Measurements from ENCODE around the gene YLPM1. TPM values are rescaled to one million over a fixed set of nuclear protein-coding genes. Genes with fewer than 3 reads are reported as not detected.
"Not testable (repeated sequence)": the region's sequence is repeated elsewhere in the genome, so short reads cannot be mapped to it uniquely, and the experiment has no call there.

Gene YLPM1, protein sequence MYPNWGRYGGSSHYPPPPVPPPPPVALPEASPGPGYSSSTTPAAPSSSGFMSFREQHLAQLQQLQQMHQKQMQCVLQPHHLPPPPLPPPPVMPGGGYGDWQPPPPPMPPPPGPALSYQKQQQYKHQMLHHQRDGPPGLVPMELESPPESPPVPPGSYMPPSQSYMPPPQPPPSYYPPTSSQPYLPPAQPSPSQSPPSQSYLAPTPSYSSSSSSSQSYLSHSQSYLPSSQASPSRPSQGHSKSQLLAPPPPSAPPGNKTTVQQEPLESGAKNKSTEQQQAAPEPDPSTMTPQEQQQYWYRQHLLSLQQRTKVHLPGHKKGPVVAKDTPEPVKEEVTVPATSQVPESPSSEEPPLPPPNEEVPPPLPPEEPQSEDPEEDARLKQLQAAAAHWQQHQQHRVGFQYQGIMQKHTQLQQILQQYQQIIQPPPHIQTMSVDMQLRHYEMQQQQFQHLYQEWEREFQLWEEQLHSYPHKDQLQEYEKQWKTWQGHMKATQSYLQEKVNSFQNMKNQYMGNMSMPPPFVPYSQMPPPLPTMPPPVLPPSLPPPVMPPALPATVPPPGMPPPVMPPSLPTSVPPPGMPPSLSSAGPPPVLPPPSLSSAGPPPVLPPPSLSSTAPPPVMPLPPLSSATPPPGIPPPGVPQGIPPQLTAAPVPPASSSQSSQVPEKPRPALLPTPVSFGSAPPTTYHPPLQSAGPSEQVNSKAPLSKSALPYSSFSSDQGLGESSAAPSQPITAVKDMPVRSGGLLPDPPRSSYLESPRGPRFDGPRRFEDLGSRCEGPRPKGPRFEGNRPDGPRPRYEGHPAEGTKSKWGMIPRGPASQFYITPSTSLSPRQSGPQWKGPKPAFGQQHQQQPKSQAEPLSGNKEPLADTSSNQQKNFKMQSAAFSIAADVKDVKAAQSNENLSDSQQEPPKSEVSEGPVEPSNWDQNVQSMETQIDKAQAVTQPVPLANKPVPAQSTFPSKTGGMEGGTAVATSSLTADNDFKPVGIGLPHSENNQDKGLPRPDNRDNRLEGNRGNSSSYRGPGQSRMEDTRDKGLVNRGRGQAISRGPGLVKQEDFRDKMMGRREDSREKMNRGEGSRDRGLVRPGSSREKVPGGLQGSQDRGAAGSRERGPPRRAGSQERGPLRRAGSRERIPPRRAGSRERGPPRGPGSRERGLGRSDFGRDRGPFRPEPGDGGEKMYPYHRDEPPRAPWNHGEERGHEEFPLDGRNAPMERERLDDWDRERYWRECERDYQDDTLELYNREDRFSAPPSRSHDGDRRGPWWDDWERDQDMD (N-terminal part only)
- total RNA-seq = 62.0 TPM

DNA sequence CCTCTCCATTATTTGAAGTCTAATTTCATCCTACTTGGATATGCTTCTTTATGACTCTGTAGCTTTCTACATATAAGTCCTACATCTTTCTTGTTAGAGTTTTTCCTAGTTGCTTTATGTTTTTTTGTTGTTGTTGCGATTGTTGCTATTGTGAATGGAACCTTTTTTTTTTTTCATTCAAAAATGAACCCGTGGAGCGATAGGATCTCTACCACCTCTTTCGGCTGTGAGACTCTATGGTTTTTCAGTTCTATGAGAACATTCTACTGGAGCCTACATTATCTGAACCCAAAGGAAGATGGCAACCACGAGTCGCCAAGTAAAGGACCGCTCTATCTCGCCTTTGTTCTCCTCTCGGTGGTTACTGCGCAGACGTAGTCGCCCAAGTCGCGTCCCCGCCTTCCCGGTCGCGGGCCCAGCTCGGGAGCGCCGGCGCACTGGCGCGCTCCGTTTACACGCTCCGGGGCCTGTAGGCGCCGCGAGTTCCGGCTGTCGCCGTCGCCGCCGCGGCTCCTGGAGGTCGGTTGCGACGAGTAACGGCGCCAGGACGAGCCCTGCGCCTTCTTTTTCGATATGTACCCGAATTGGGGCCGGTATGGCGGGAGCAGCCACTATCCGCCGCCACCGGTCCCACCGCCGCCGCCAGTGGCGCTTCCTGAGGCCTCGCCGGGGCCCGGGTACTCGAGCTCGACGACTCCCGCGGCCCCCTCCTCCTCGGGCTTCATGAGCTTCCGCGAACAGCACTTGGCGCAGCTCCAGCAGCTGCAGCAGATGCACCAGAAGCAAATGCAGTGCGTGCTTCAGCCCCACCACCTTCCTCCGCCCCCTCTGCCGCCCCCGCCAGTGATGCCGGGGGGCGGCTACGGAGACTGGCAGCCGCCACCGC is at the start of gene YLPM1:
Gene YLPM1 (plus strand): TSS at position 400 of the 886 bp plus-strand sequence. CDS start 174 bp downstream, at position 574.
- peak; percentile 91 to 93 for DNase-seq (ENCODE audit: low spot score in 2 of 2)
- FAIRE-seq = peak; percentile 21

GRCh38 chr14:74713395-74713735 is 49.8 kb upstream of the YLPM1 start:
- DNase-seq (ENCODE audit: low spot score in 2 of 2) = no peak
- no peak for FAIRE-seq

DNA sequence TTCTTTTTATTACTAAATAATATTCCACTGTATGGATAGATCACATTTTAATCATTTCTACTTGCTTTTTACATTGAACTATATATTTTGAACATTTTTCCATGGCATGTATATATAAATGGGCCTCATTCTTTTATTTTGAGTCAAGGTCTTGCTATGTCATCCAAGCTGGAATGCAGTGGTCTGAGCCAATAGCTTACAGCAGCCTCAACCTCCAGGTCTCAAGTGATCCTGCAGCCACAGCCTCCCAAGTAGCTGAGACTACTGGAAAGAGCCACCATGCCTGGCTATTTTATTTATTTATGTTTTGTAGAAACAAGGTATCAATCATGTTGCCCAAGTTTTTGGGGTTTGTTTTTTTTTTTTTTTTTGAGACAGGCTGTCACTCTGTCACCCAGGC is 42.6 kb upstream of the YLPM1 start:
- no peak for DNase-seq (ENCODE audit: low spot score in 2 of 2)
- FAIRE-seq = no peak

- no peak for FAIRE-seq
- DNase-seq (ENCODE audit: low spot score in 2 of 2) = no peak
These were observed 40.0 kb upstream of the YLPM1 start for GRCh38 chr14:74723134-74723533.

DNA sequence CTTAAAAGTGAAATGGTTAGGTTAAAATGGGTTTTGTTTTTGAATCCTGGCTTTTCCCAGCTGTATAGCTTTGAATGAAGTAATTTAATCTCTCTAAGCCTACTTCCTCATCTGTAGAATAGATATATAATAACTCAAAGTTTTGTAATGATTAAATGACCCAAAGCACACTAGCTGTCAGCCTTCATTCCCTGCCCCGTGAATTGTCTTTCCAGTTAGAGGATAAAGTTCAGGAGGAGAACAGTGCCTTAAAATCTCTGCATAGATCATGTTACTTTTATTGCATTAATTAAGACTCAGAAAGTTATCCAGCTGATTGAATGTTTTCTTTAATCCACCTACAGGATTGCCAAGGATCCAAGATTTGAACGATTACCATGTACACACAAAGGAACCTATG is 30.7 kb upstream of the YLPM1 start:
- DNase-seq (ENCODE audit: low spot score in 2 of 2) (no peak), FAIRE-seq (no peak)

- FAIRE-seq (no peak), DNase-seq (ENCODE audit: low spot score in 2 of 2) (no peak)
These were observed 29.9 kb upstream of the YLPM1 start for GRCh38 chr14:74733221-74733620.

DNA sequence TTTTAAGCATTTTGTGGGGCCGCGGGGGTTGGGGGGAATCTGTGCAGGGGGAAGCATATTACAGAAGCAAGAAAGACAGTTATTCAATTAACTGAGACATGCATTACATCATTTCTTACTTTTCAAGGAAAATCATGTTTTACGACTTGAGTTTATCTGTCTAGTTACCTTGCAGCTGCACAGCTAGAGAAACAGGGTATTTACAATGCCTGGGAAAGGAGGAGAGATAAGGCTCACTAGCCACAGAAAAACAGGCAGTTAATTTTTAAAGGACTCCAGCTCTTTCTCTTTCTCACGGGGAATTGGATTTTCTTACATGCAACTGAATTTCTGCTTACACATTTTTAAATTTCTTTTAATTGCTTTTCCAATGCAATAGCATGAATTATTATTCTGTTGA is 28.0 kb upstream of the YLPM1 start:
- no peak for FAIRE-seq
- no peak for DNase-seq (ENCODE audit: low spot score in 2 of 2)

- DNase-seq (ENCODE audit: low spot score in 2 of 2) (no peak), FAIRE-seq (no peak)
These were observed 25.3 kb upstream of the YLPM1 start for GRCh38 chr14:74737753-74738325.

DNA sequence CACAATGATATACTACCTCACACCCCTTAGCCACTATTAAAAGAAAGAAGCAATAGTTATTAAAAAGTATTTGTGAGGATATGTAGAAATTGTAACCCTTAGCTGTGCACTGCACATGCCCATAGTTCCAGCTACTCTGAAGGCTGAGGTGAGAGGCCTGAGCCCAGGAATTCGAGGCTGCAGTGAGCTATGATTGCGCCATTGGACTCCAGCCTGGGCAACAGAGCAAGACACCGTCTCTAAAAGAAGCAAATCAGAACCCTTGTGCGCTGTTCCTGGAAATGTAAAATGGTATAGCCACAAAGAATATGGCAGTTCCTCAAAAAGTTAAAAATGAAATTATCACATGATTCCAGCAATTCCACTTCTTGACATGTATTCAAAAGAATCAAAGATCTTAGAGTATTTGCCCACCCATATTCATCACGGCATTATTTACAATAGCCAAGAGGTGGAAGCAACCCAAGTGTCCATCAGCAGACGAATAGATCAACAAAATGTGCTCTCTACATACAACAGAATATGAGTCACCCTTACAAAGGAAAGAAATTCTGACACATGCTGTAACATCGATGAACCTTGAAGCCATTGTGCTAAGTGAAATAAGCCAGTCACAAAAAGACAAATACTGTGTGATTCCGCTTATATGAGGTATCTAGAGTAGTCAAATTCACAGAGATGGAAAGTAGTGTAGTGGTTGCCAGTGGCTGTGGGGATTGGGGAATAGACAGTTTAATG is 23.7 kb upstream of the YLPM1 start:
- FAIRE-seq (no peak), DNase-seq (ENCODE audit: low spot score in 2 of 2) (no peak)

DNA sequence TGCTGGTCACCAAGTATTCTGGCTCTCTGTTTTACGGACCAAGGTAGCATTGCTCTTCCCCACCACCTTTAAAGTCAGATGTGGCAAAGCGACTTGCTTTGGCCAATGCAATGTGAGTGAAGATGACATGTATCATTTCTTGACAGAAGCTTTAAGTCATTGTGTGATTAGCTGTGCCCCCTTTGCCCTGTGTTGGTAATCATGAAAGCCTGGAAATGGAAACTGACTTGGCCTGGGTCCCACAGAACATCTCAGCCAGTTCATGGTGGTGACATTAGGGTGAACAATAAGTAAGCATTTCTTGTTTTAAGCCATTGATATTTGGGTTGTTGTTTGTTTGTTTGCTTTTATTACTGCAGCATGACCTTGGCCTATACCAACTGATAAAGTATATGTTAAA is 15.9 kb upstream of the YLPM1 start:
- no peak for FAIRE-seq
- DNase-seq (ENCODE audit: low spot score in 2 of 2) = no peak

GRCh38 chr14:74754157-74754556 is 9.0 kb upstream of the YLPM1 start:
- DNase-seq (ENCODE audit: low spot score in 2 of 2) (no peak), FAIRE-seq (no peak)

- no peak for FAIRE-seq
- DNase-seq (ENCODE audit: low spot score in 2 of 2) = no peak
These were observed 8.2 kb upstream of the YLPM1 start for GRCh38 chr14:74754899-74755298.

- DNase-seq (ENCODE audit: low spot score in 2 of 2) (no peak), FAIRE-seq (no peak)
These were observed 6.8 kb upstream of the YLPM1 start for GRCh38 chr14:74756326-74756725.

DNA sequence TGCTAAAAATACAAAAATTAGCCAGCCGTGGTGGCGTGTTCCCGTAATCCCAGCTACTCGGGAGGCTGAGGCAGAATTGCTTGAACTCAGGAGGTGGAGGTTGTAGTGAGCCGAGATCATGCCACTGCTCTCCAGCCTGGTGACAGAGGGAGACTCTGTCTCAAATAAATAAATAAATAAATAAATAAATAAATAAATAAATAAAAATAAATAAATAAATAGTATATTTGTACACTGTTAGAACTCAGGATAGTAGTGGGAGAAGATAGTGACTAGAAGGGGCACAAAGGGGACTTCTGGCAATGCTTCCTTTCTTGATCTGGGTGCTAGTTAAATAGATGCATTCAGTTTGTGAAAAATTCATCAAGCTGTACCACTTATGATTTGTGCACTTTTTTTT is 4.6 kb upstream of the YLPM1 start:
- not testable (repeated sequence) for DNase-seq (ENCODE audit: low spot score in 2 of 2); FAIRE-seq

DNA sequence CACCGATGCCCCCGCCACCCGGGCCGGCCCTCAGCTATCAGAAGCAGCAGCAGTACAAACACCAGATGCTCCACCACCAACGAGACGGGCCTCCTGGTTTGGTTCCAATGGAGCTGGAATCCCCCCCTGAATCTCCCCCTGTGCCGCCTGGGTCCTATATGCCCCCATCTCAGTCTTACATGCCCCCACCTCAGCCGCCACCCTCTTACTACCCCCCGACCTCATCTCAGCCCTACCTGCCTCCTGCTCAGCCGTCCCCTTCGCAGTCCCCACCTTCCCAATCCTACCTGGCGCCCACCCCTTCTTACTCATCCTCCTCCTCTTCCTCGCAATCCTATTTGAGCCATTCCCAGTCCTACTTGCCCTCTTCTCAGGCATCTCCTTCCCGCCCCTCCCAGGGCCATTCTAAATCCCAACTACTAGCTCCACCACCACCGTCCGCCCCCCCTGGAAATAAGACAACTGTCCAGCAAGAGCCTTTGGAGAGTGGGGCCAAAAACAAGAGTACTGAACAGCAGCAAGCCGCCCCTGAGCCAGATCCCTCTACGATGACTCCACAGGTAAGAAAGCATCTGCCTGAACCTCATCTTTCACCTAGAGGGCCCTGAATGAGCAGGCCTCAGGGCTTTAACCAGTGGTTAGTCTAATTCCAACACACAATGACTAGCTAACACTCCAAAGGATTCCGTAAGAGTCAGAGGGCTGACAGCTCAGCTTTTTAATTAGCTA is 851 bp downstream of the YLPM1 start:
- no peak for FAIRE-seq

GRCh38 chr14:74765721-74766120 is 2.6 kb downstream of the YLPM1 start:
- no peak for DNase-seq (ENCODE audit: low spot score in 2 of 2)
- FAIRE-seq = no peak

More for the DNA sequence above, 851 bp downstream of the YLPM1 start:
- no peak for DNase-seq (ENCODE audit: low spot score in 2 of 2)

GRCh38 chr14:74771399-74771798 is 8.3 kb downstream of the YLPM1 start:
- FAIRE-seq = no peak
- DNase-seq (ENCODE audit: low spot score in 2 of 2) = no peak

GRCh38 chr14:74784634-74785033 is 21.5 kb downstream of the YLPM1 start:
- no peak for DNase-seq (ENCODE audit: low spot score in 2 of 2)
- no peak for FAIRE-seq

All from frontal cortex (tissue), 4 donors.